Astrocyte of the cerebellum (primary cell): ENCODE measurements around the gene CHRDL2.

Experiments used
- DNase-seq: peaks from one replicate; pipeline ENCODE4 v3.0.0-alpha.2; 2011; ENCODE audit warnings: low read depth
- H3K4me3 ChIP-seq: 2 replicates; pipeline ENCODE4 v1.5.1; 2011; ENCODE audit warnings: mild to moderate bottlenecking, low read depth, low read length, moderate library complexity
- in situ Hi-C: cut with HindIII; loops from 2 replicates; pipeline ENCODE4 v1.10.0; 2017; ENCODE audit warnings: low sequenced_read_pairs
- TF ChIP-seq, protein P1 (sequence below): IDR thresholded peaks from 2 replicates; pipeline ENCODE4 v1.5.1; 2012; ENCODE audit warnings: low read length, low read depth, moderate library complexity, mild to moderate bottlenecking; ENCODE audit errors: missing control alignments

CHRDL2 gene

GRCh38 chr11:74683279-74683871 lies 47.9 kb downstream of the CHRDL2 start:
- in situ Hi-C loops, result no loop called here
- TF ChIP-seq, protein P1, sequence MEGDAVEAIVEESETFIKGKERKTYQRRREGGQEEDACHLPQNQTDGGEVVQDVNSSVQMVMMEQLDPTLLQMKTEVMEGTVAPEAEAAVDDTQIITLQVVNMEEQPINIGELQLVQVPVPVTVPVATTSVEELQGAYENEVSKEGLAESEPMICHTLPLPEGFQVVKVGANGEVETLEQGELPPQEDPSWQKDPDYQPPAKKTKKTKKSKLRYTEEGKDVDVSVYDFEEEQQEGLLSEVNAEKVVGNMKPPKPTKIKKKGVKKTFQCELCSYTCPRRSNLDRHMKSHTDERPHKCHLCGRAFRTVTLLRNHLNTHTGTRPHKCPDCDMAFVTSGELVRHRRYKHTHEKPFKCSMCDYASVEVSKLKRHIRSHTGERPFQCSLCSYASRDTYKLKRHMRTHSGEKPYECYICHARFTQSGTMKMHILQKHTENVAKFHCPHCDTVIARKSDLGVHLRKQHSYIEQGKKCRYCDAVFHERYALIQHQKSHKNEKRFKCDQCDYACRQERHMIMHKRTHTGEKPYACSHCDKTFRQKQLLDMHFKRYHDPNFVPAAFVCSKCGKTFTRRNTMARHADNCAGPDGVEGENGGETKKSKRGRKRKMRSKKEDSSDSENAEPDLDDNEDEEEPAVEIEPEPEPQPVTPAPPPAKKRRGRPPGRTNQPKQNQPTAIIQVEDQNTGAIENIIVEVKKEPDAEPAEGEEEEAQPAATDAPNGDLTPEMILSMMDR, result peak; percentile 55
- peak overlapping the region; percentile 20 for H3K4me3 ChIP-seq
- DNase-seq, result no peak

- in situ Hi-C loops, result no loop called here
- DNase-seq, result no peak
- TF ChIP-seq, protein P1, result no peak
- no peak overlapping the region for H3K4me3 ChIP-seq
Measured at GRCh38 chr11:74682731-74683278, 48.4 kb downstream of the CHRDL2 start.

GRCh38 chr11:74681686-74682651 lies 49.3 kb downstream of the CHRDL2 start:
- no peak overlapping the region for H3K4me3 ChIP-seq
- DNase-seq, result no peak
- in situ Hi-C loops, result no loop called here
- TF ChIP-seq, protein P1, result no peak

DNA sequence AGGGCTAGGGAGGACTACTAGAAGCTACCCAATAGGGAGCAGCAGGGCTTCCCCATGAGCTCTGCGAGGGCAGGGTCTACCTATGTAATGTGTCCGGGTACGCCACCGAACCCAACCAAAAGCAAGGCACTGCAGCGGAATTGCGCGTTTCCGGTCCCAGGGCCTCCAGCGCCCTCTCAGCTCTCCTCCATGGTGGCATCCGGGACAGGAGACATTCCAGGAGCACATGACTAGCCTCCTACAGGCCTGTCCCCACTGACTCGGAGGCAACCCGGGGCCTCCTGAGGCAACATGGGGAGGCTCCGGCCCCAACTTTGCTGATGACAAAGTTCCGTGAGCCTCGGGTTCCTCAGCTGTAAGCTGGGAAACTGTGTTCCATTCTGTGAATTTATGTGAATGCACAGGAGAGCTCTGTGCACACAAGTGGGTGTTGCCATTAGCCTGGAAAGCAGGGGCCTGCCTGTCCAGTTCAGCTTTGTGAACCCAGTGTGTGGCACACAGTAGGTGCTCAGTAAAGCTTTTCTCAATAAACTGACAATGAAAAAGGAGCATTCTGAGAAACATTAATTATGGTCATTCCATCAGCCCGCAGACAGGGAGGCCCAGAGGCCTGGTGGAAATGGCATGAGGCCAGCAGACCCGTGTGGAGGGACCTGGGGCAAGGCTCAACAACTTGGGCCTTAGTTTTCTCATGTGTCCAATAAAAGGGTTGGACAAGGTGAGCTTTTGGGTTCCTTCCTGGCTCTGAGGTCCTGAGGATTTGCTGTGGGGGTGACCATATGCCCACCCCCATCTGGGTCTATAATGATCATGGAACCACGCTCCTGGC lies 50.3 kb downstream of the CHRDL2 start:
- no peak for DNase-seq
- H3K4me3 ChIP-seq, result no peak overlapping the region
- in situ Hi-C loops, result no loop called here
- TF ChIP-seq, protein P1, result no peak

DNA sequence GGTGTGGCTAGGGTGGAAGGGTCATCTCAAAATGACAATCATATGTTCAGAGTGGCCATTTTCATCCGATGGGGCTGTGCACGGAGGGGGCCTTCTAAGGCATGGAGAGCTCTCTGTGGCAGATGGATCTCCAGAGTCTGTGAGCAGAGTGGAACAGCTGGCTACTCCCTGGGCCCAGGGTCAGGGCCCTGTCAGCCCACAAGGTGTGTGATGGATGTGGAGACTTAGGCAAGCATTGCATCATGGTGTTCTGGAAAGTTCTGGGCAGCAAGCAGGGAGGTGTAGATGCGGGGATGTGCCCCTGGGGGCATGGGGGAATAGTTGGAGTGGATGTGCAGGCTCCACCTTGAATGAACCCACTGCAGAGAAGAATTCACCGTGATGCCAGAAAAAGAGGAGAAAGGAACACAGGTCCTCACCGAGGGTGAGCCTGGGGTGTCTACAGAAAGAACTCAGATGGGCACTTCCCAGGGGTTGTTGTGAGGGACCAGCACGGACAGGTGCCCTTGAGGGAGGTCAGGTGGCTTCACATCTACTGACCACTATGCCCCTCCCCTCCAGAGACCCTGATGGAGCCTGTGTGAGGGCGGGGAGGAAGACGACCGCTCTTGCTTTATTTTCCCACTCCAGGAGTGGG lies 51.1 kb downstream of the CHRDL2 start:
- in situ Hi-C loops, result no loop called here
- no peak overlapping the region for H3K4me3 ChIP-seq
- TF ChIP-seq, protein P1, result no peak
- no peak for DNase-seq
